Activated CD8-positive, alpha-beta memory T cell treated with anti-CD3 and anti-CD28 coated beads for 24 hours (primary cell): Measurements from ENCODE around the gene TSPAN12.
A peak's percentile ranks its signal among the peaks of the same experiment; 100 is the strongest.
"Not testable (repeated sequence)": the region's sequence is repeated elsewhere in the genome, so short reads cannot be mapped to it uniquely, and the experiment has no call there.

Experiments
- DNase-seq: peaks from one replicate; pipeline ENCODE4 v3.0.0-alpha.2; 2020

The TSPAN12 gene

DNA sequence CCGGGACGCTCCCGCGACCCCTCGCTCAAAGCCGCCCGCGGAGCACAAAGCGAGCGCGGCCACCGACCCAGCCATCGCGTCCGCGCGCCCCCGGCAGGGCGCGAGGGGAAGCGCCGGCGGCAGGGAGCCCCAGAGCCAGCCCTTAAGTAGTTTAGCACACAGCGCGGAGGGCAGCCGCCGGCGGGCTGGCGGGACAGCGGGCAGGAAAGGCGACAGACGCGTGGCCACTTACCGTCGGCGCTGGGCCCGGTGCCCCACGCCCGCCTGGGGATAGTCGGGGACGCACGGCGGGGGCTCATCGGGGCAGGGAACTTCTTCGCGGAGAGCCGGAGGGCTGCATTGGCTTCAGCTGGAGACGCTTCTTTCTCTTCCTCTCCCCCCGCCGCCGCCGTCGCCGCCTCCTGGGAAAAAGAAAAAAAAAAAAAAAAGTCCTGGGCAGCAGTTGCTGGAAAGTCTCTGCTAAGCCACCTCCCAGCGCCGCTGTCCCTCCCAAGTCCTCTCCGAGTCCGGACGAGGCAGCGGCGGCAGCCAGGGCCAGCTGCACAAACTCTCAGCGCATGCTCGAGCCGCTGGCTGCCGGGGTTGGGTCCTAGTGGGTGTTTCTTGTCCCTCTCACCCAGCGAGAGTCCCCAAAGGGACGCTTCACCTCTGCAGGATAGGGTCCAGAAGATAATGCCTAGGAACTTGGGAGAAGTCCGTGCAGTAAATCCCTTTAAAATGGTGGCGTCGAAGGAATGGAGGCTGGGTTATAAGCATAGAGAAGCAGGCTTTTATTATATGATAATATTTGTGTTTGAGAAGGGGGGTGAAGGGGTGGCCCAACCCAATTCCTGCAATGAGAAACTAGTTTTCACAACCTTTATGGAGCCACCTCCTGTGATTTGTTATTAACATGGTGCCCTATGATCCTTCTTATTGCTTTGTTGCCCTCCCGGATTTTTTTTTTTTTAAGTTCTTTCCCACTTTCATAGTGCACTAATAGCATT, at the start of gene TSPAN12:
TSPAN12 (minus strand) TSS at position 557 of the 986 bp plus-strand sequence. CDS start 1,381 bp downstream, outside the sequence.
- peak; percentile 72 for DNase-seq

DNA sequence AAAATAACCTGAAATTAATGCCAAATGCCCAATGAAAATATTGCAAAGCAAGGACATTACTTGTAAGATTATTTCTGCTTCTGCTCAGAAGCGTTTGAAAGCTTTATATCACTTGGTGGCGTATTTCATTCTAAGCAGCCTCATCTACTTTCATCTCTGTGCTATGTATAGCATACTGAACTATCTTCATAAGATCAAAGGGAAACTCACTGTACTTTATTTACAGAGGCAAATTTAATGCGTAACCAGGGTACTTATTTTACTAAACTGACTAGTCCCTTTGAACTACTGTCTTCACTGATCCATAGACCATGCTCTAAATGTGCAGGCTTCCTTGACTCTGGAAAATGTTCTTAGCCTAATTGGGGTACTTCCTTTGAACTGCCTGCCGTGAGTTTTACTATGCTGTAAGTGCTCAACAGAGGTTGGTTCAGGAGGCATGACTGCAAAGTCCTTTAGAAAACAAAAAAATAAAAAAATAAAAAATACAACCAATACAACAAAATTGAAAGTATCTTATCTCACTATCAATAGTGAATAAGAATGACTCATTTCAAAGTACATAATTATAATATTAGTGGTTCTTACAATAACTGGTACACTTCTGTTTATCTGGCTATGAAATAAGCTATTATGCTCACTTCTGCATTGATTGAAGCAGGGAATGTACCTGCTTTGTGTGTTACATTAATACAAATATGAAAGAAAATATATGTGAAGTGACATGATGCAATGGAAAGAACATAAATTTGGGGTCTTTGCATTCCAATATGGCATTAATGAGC, 41.0 kb upstream of the TSPAN12 start:
- no peak for DNase-seq

- DNase-seq: not testable (repeated sequence)
Observed at GRCh38 chr7:120895253-120895652, 37.3 kb upstream of the TSPAN12 start.

DNA sequence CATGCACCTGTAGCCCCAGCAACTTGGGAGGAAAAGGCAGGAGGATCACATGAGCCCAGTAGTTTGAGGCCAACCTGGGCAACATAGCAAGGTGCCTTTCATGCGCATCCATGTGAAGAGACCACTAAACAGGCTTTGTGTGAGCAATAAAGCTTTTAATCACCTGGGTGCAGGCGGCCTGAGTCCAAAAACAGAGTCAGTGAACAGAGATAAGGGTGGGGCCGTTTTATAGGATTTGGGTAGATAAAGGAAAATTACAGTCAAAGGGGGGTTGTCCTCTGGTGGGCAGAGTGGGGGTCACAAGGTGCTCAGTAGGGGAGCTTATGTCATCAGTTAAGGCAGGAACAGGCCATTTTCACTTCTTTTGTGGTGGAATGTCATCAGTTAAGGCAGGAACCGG, 27.7 kb upstream of the TSPAN12 start:
- not testable (repeated sequence) for DNase-seq

DNA sequence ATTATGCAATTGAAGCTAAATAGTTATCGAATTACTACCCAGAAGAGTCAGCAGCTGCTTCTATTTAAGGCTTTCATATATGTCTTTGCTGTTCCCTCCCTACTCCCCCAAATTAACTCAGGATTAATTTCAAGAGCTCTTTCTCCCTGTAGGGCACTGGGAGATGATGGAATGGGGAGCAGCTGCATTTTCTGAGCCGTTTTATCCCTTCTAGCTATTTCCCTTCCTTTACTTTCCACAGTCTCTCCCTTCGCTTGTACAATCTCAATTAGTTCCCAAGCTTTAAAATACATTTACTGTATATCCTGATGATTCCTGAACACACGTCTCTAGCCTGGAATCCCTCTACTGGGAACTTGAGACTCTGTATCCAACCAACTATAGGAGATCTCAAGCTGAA, 19.8 kb upstream of the TSPAN12 start:
- no peak for DNase-seq

GRCh38 chr7:120876922-120877321, 19.0 kb upstream of the TSPAN12 start:
- DNase-seq: no peak

- no peak for DNase-seq
Observed at GRCh38 chr7:120874722-120875121, 16.8 kb upstream of the TSPAN12 start.

DNA sequence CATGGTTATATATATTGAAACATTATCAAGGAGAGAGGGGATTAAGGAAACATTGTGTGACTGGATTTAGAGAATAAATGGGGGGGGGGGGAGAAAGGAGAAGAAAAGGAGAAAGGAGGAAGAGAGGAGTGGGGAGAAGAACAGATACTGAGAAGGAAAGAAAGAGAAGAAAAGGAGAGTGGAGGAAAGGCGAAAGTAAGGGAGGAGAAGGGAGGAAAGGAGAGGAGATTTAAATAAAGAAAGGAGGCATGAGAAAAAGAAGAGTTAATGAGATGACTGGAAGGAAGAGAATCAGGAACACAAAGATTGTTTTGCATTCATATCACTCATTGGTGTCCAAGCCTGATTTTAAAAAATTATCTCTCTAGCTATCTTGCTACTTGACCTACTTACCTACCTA, 16.1 kb upstream of the TSPAN12 start:
- DNase-seq: no peak

DNA sequence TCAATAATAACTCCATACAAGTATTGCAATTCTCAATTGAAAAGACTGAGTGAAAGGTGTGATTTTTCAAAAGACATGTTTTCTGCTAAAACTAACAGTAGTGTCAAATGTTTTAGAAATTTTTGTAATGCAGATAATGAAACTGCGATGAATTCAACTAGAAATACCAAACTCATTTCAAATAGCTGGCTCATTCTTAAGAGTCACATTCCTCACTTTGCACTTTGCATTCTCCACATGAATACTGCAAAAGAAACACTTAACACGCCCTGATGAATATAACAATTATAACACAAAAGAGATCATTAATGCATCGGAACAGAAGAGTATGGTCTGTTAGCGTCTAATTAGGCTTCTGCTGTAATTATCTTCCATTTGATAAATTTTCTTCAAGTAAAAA, 15.5 kb upstream of the TSPAN12 start:
- DNase-seq: no peak

DNA sequence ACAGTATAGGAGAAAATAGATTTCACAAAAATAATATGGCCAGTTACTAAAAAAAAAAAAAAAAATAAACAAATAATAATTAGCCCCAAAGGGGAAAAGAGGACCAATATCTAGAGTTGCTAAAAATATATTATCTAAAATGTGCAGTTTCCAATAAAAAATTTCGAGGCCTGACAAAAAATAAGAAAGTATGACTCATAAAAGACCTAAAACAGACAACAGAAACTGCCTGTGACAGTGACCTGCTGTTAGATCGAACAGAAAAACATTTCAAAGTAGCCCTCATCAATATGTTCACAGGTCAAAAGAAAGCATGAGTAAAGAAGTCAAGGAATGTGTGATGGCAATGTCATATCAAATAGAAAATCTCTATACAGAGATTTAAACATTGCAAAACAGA, 11.8 kb upstream of the TSPAN12 start:
- no peak for DNase-seq

DNA sequence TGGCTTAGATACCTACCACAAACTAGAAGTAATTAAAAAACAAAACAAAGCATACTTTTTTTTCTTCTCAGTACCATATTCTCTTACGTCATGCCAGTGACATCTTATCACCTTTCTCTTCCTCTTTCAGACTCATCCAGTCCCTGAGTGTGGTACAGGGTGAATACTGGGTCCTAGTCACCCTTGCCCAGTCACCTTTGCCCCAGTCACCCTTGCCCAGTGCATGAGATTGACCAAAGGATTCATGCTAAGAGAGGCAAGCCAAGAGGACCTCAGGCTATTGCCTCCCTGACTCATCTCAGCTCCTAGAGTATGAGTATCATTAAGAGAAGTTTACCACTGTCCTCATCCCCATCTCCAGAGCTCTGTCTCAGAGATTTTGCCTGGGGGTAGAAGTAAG, 10.0 kb upstream of the TSPAN12 start:
- DNase-seq: no peak

- no peak for DNase-seq
Observed at GRCh38 chr7:120865191-120865981, 7.4 kb upstream of the TSPAN12 start.

DNA sequence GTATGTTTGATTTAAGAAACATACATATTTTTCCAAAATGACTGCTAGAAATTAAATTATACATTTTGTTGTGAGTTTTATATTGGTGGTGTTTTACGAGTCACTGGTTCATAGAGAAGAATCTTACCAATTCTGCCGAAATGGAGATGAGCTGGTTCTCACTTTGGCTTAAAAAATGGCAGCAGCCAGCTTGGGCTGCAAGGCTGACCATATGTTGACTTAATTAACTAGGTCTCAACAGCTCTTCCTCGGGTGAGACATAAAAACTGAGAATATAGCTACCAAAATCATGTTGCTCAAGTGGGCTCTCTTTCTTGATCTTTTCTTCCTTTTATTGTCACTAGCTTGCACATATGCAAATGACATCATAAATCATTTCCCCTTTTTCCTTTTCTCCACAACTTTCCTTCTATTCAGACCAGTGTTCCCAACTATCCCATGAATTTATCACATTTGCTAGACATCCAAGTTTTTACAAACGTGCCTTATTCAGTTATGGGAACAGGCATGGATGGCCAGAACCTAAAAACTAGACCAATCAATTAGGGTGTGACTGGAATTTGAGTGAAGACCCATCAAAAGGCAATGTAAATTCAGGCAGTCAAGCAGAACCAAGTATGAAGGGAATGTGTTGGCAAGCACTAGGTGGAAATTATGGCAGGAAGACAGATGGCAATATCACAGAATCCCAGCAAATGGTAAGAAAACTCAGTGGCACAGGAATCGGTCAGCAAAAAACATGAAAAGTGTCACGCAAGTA, 6.4 kb upstream of the TSPAN12 start:
- DNase-seq: no peak

- no peak for DNase-seq
Observed at GRCh38 chr7:120862987-120863590, 5.1 kb upstream of the TSPAN12 start.

DNA sequence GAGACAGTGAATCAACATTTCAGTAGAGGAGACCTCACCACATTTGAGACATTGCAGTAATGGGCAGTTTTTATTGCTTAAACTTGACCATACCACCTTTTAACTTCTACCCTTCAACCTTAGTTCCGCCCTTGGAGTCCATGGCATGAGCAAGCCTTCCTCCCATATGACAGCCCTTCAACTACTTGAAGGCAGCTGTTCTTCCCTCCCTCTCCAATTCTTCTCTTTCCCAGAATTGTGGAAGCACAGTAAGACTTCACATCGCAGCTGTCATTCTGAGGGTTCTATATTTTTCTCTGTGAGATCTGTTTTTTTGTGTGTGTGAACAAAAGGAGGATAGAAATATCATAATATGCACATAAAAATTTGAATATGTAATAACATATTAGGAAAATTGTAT, 2.2 kb upstream of the TSPAN12 start:
- DNase-seq: no peak

GRCh38 chr7:120859459-120859858, 1.5 kb upstream of the TSPAN12 start:
- no peak for DNase-seq

- peak; percentile 60 for DNase-seq
Observed at GRCh38 chr7:120856621-120857352, 1.2 kb downstream of the TSPAN12 start.

DNA sequence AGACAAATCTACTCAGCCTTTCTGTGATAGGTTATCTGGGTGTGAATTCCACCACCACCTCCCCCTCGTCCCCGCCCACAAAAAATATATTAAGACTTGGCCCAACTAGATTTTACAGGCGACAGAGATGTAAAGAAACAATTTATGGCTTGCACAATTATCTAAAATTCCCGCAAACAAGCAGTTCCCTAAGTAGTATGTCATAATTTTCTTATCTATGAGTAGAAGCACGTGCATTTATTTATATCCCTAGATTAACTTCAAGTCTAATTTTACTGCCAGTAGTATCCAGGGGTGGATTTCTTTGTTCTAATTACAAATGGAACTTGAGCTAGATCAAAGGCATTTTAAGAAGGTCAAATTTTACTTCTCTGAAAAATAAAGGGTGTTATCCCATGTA, 1.7 kb downstream of the TSPAN12 start:
- DNase-seq: no peak

GRCh38 chr7:120852700-120853099, 5.2 kb downstream of the TSPAN12 start:
- no peak for DNase-seq

- DNase-seq: no peak
Observed at GRCh38 chr7:120843109-120843508, 14.8 kb downstream of the TSPAN12 start.

- DNase-seq: no peak
Observed at GRCh38 chr7:120842121-120842621, 15.8 kb downstream of the TSPAN12 start.
